MG63 (cell line): ENCODE results near the gene TMEM63C. TPM values are rescaled to one million over a fixed set of nuclear protein-coding genes. Genes with fewer than 3 reads are reported as not detected.

Experiments used
- DNase-seq: peaks from one replicate; pipeline ENCODE4 v3.0.0-alpha.2; 2020
- H3K27me3 ChIP-seq: fragments of 250-450 bp; sonication (Bioruptor Pico); 2 replicates; pipeline ENCODE4 v1.5.1; 2020; ENCODE audit warnings: mild to moderate bottlenecking, moderate library complexity
- H3K36me3 ChIP-seq: fragments of 250-450 bp; sonication (Bioruptor Pico); 2 replicates; pipeline ENCODE4 v1.5.1; 2020; ENCODE audit warnings: mild to moderate bottlenecking, moderate library complexity
- H3K4me3 ChIP-seq: fragments of 250-450 bp; sonication (Bioruptor Pico); 2 replicates; pipeline ENCODE4 v1.5.1; 2020; ENCODE audit warnings: mild to moderate bottlenecking, moderate library complexity
- H3K9me3 ChIP-seq: fragments of 250-450 bp; sonication (Bioruptor Pico); 2 replicates; pipeline ENCODE4 v1.5.1; 2020; ENCODE audit warnings: mild to moderate bottlenecking, moderate library complexity
- total RNA-seq: library from RNA; depleted of rRNA; stranded (reverse); fragments of >200 nt; shearing (Covaris generic); gene quantifications from 2 replicates; pipeline ENCODE4 v1.2.3, GENCODE V29; 2014; ENCODE audit warnings: low replicate concordance

The TMEM63C gene
- total RNA-seq, 1 experiment from 2014 or later: not detected

DNA sequence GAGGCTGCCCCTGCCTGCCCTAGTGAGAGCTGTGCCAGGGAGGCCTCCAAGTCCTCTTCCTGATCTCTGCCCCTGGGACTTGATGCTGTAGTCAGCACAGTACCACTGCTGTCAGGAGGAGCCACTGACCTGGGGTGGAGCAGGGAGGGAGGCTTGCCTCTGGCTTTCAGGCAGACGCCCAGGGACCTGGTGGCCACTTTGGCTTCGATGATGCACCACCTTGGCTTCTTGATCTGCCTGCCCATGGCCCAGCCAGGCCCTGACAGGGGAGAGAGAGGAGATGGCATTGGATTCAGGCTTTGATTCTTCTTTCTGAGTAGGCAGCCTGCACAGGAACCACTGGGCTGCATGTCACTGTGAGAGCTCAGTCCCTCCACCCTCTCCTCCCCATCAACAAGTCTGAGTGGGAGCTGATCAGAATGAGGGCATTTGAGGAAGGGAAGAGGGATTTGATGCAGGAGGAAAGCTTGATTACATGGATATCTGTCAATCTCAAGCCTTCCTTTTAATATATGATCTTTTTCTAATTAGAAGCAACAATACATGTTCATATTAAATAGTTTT, 24.7 kb downstream of the TMEM63C start:
- no peak overlapping the region for H3K4me3 ChIP-seq
- no peak for DNase-seq
- H3K36me3 ChIP-seq: no peaks in the 10 kb centered on the region
- no peaks in the 10 kb centered on the region for H3K27me3 ChIP-seq
- no peaks in the 10 kb centered on the region for H3K9me3 ChIP-seq

DNA sequence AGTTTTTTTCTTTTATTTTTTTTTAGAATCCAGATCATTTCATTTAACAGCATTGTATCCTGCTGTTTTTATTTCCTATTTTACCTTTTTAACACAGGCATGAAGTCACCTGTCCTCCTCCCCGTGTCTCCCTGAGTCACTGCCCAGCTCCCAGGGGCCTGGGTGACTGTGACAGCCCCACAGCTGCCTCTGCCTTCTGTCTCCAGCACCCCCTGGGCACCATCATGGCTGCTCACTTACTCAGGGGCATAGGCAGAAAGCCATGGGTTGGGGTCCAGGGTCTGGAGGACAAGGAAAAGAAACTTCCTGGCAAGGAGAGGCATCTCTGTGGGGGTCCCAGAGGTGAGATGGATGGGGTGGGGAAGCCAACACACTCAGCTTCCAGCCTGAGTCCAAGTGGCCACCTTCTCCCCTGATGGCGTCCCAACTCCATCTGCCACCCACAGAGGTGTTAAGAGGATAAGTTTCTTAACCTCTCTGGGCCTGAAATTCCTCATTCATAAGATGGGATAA, 25.3 kb downstream of the TMEM63C start:
- DNase-seq: no peak
- Histone ChIP-seq H3K9me3 (no peaks in the 10 kb centered on the region), H3K36me3 (no peaks in the 10 kb centered on the region), H3K27me3 (no peaks in the 10 kb centered on the region), H3K4me3 (no peak overlapping the region)

DNA sequence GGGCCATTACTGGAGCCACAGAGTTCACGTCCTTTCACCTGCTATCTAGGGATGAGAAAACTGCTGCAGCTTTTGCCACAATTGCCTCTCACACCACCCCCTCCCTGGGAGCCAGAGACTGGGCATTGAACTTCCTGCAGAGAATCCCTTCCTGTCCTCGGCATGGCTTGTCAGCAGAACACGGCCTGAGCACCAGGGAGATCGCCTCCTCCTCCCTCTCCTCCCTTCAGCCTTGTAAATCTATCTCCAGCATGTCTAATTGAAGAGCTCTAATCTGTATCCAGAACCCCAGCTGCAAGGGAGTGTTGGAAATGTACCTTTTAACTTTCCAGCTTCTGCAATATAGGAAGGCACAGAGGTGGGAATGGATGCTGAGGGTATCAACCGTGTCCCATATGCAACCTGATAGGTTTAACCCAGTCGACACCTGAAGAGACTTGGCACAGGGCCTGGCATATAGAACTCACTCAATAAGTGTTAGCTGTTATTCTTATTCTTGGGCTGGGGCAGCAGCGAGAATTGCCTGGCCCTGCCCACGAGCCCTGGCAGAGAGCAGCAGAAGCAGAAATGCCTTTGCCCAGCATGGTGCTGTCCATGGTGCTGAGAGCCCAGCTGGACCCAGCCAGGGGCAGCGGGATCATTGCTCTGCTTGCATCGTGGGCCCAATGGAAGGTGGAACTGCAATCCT, 26.8 kb downstream of the TMEM63C start:
- H3K9me3 ChIP-seq: no peaks in the 10 kb centered on the region
- H3K4me3 ChIP-seq: no peak overlapping the region
- DNase-seq: peak; percentile 53
- no peaks in the 10 kb centered on the region for H3K27me3 ChIP-seq
- H3K36me3 ChIP-seq: no peaks in the 10 kb centered on the region

DNA sequence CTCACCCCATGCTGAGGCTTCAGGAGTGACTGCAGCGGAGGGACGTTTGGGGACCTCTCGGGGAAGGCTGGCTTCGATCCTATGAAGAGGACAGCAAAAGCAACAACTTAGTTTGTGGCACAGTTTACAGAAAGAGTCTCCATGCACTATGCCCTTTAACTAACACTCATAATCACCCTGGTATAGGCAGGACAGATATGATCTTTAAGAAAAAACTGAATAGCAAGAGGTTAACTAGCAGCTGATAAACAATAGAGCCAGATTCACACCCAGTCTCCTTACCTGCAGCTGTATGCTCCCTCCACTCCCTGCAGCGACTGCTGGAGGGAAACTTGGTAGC, 27.4 kb downstream of the TMEM63C start:
- DNase-seq: no peak
- no peaks in the 10 kb centered on the region for H3K27me3 ChIP-seq

DNA sequence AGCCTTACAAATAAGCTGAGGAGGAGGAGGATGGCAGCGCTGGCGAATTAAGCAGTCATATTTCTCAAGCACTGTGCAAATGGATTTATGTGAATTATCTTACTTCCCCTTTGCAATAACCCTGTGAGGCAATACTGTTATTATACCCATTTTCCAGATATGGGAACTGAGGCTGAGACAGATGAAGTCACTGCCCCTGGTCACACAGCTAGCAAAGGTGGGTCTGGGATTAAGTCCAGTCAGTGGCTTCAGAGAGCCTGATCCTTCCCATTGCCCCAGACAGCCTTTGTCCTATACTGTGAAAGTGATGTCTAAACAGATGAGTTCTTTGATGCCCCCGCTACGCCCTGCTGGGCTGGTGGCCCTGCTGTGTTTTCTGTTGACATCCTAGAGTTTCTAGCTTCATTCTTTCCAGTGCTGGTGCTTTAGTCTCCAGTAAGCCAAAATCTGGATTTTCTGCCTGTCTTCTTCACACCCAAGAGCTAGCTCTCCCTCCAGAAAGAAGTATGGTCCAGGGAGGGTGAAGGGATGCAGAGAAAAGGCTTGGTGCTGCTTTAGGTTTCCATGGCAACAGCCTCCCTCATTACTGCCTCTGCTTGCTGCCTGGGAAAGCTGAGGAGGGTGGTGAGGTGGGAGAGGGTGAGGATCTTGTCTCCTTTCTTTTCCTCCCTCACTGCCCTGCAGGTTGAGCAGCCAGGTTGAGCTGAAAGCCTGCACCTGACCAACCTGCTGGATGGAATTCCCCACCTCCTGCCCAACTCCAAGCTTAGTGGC, 30.7 kb downstream of the TMEM63C start:
- no peak for DNase-seq
- Histone ChIP-seq H3K36me3 (no peaks in the 10 kb centered on the region), H3K4me3 (no peak overlapping the region), H3K27me3 (no peaks in the 10 kb centered on the region), H3K9me3 (no peaks in the 10 kb centered on the region)

More for the DNA sequence above, 27.4 kb downstream of the TMEM63C start:
- H3K4me3 ChIP-seq: no peak overlapping the region
- no peaks in the 10 kb centered on the region for H3K36me3 ChIP-seq
- no peaks in the 10 kb centered on the region for H3K9me3 ChIP-seq

DNA sequence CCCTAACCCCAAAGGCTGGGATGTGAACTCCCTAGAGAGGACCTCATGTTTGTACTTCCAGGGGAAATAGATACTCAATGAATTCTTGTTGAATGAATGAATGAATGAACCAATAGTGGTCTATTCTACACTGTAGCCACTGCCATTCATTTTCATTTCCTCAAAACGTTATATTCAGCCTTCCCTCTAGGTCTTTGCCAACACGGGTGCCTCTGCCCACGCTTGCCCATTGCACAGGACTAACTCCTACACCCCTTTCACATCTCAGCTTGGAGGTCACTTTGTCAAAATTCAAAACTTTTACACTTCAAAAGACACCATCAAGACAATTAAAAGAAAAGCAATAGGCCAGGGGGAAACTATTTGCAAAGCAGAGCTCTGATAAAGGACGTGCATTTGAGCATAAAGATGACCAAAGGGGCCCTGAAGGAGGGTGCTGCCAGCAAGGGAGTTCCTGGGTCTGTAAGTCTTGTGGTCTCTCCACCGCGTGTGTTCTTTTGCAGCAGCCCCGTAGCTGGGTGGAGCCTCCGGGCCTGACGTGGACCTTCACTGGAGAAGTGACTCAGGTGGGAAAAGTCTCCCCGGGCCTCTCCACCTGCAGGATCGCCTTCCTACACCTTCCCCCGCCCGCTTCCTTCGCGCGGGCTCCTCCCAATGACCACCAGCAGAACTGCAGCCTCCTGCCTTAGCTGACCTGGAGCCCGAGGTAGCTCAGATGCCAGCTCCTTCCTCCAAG, 31.5 kb downstream of the TMEM63C start:
- Histone ChIP-seq H3K36me3 (no peaks in the 10 kb centered on the region), H3K4me3 (no peak overlapping the region), H3K27me3 (no peaks in the 10 kb centered on the region), H3K9me3 (no peaks in the 10 kb centered on the region)
- DNase-seq: peak; percentile 17

DNA sequence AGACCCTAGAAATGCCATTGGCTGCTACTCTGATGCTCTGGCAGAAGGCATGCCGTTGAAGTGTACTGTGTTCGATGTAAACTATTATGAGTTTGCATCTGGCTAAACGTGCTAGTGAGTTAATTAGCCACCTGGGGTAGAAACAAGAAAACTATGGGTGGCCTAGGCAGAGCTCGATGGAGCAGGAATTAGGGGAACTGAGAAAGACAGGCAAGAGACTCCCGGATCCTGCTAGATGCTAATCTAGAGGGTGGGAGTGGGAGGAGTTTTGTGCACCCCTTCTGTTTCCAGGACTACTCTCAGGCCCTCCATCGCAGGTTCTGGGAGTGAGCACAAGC, 32.0 kb downstream of the TMEM63C start:
- H3K36me3 ChIP-seq: no peaks in the 10 kb centered on the region
- no peak for DNase-seq
- H3K4me3 ChIP-seq: no peak overlapping the region
- no peaks in the 10 kb centered on the region for H3K9me3 ChIP-seq
- no peaks in the 10 kb centered on the region for H3K27me3 ChIP-seq

DNA sequence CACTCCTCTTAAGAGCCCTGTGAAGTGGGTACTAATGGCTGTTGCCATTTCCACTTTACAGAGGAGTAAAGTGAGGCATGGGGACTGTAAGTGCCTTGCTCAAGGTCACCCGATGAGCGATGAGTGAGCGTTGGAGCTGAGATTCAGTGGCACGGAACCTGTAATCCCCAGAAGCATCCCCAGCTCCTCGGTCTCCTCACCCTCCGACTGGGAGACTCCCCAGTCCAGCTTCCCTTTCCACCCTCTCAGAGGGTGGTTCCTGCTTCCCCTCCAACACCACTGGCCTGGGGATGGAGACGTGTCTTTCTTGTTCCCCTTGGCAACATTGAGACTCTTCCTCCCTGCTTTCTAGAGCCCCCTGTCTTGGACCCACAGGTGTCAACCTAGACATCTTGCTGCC, 32.6 kb downstream of the TMEM63C start:
- Histone ChIP-seq H3K9me3 (no peaks in the 10 kb centered on the region), H3K36me3 (no peaks in the 10 kb centered on the region), H3K4me3 (no peak overlapping the region), H3K27me3 (no peaks in the 10 kb centered on the region)
- no peak for DNase-seq

DNA sequence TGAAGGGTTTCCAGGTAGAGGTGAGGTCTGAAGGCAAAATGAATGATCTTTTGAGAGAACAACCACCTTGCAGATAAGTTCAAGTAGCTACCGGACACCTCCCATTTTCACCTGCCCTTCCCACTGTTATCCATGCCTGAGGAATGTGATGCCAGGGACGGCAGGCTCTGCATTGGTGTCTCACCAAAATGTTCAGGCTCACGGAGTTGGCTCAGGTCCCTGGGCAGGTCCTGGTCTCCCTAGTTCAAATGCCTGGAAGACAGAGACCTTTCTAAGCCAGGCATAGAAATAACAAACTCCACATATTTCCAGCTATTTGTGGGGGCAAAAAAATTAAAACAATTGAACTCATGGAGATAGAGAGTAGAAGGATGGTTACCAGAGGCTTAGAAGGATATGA, 36.0 kb downstream of the TMEM63C start:
- Histone ChIP-seq H3K36me3 (no peaks in the 10 kb centered on the region), H3K9me3 (no peaks in the 10 kb centered on the region), H3K27me3 (no peaks in the 10 kb centered on the region), H3K4me3 (no peak overlapping the region)
- DNase-seq: no peak

DNA sequence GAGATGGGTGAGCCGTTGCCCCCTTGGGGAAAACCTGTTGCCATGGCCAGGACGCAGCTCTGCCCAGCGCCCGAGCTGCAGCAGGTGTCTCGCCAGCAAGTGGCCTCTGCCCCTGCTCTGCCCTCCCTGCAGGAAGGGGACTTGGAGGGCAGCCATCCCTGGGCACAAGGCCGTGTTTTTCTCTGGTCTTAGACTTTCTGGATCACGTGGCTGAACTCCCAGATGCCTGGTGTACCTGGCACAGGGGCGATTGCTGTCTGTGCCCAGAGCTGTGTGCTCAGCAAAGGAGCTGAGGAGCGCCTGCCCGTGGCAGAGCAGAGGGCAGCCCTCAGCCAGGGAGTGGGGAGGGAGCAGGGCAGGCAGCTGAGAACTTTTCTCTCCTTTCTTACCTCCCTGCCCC, 38.0 kb downstream of the TMEM63C start:
- no peaks in the 10 kb centered on the region for H3K9me3 ChIP-seq
- no peak overlapping the region for H3K4me3 ChIP-seq
- H3K36me3 ChIP-seq: no peaks in the 10 kb centered on the region
- no peaks in the 10 kb centered on the region for H3K27me3 ChIP-seq
- DNase-seq: peak; percentile 10

DNA sequence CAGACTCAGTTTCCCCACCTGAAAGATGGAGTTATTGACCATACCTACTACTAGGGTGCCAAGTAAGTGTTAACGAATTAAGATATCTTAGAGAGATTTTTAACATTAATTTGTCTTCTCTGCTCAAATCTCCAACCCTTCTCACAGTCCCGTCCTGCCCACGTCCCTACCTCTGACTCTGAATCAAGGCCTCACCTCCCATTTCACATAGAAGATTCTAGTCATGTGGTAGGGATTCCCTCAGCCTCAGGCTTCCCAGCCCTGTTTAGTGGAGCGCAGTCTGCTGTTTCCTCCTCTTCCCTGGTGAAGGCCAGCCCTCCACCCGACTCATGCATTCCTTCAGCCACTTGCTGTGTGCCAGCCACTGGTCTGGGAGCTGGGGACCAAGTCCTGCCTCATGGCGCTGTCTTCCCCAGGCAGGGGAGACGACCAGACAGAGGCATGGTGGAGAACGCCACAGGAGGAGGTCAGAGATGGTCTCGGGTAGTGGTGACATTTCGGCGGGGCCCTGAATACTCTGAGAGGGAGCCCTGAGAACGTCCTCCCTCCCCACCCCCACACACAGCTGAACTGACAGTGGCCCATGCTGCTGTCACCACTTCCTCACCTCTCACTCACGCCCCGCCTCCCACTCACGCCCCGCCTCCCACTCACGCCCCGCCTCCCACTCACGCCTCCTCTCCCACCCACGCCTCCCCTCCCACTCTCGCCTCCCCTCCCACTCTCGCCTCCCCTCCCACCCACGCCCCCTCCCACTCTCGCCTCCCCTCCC, 38.8 kb downstream of the TMEM63C start:
- H3K9me3 ChIP-seq: no peaks in the 10 kb centered on the region

DNA sequence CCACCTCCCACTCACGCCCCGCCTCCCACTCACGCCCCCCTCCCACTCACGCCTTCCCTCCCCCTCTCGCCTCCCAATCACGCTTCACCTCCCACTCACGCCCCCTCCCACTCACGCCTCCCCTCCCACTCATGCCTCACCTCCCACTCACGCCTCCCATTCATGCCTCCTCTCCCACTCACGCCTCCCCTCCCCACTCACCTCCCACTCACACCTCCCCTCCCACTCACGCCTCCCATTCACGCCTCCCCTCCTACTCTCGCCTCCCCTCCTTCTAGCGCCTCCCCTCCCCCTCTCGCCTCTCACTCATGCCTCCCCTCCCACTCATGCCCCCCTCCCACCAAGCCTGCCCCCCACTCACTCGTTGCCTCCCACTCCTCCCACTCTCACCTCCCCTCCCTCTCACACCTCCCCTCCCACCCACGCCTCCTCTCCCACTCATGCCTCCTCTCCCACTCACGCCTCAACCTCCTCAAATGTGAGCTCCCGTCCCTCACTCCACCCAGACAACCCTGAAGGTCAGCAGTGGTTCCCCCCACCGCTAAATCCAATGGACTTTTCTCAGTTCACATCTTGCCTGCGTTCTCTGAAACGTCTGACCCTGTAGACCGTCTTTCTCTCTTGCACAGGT, 39.8 kb downstream of the TMEM63C start:
- DNase-seq: no peak
- no peak overlapping the region for H3K4me3 ChIP-seq
- H3K9me3 ChIP-seq: no peaks in the 10 kb centered on the region
- no peaks in the 10 kb centered on the region for H3K36me3 ChIP-seq
- no peaks in the 10 kb centered on the region for H3K27me3 ChIP-seq

More for the DNA sequence above, 38.8 kb downstream of the TMEM63C start:
- no peak for DNase-seq
- Histone ChIP-seq H3K4me3 (no peak overlapping the region), H3K27me3 (no peaks in the 10 kb centered on the region), H3K36me3 (no peaks in the 10 kb centered on the region)

DNA sequence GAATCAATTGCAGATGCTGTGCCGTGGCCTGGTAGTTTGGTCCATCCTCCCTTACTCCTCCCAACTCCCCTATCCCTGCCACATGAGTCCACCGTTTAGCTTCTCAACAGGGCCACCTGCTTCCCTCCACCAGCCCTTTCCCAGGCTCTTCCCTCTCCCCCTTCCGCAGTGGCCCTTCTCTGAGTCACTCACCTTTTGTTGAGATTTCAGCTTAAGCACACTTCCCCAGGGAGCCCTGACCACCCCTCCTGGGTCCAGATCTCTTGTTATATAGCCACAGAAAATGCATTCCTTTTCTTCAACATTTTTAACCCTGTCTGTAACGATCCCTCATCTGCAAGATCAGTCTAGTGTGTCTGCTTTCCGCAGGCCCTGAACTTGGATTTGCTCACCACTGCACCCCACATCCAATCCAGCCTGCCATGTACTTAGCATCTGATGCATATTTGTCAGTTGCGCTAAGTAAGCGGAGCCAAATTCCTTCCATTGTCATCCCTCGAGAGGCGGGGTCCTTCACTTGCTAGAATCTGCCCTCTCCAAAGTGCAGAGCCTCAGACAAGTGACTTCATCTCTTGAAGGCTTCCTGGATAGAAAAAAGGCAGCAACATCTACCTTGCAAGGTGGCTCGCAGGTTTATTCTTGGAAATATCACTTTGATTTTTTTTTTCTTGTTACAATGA, 41.1 kb downstream of the TMEM63C start:
- no peak overlapping the region for H3K4me3 ChIP-seq
- no peak for DNase-seq
- no peaks in the 10 kb centered on the region for H3K27me3 ChIP-seq
- no peaks in the 10 kb centered on the region for H3K9me3 ChIP-seq
- no peaks in the 10 kb centered on the region for H3K36me3 ChIP-seq

DNA sequence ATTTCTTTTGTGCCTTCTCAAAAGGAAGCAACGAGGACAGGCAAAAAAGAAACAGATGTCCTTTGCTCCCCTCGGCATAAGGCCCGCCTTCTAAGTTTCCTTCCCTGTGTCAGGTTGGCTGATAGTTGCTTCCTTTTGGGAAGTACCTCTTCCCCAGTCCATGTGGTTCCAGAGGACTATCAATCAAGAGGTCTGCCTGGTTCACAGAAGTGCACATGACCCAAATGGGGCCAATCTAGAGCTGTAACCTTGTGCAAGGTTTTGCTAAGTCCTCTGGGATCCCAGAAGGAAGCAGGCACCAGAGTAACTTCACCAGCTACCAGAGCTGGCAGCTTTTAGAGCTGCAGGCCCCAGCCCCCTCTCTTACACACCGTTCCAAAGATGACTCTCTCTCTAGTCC, 42.6 kb downstream of the TMEM63C start:
- H3K9me3 ChIP-seq: no peaks in the 10 kb centered on the region
- H3K4me3 ChIP-seq: no peak overlapping the region
- DNase-seq: no peak
- no peaks in the 10 kb centered on the region for H3K27me3 ChIP-seq
- H3K36me3 ChIP-seq: no peaks in the 10 kb centered on the region

DNA sequence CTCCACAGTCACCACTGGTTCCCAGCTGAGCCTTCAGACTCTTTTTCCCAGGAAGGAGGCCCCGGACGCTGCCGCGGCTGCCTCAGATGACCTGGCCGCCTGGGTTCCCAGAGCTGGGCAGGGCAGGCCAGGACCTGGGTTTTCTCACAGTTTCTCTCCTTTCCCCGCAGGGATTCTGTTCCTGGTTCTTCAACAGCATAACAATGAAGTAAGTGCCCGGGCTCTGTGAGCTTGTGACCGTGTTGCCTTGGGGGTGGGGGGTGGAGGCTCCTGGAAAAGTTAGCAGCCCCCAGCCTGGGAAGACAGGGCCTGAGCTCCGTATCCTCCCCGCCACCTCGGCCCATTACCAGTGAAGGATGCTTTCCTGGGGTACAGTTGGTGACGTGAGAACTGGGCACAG, 43.7 kb downstream of the TMEM63C start:
- no peak overlapping the region for H3K4me3 ChIP-seq
- no peaks in the 10 kb centered on the region for H3K9me3 ChIP-seq

More for the DNA sequence above, 43.7 kb downstream of the TMEM63C start:
- Histone ChIP-seq H3K36me3 (no peaks in the 10 kb centered on the region), H3K27me3 (no peaks in the 10 kb centered on the region)
- DNase-seq: no peak
